NCI-H1048 (cell line): ENCODE data around the gene STXBP3.
"Not testable (repeated sequence)": the region's sequence is repeated elsewhere in the genome, so short reads cannot be mapped to it uniquely, and the experiment has no call there.

Experiments used
- DNase-seq: peaks from one replicate; lab custom pipeline; 2025; lab: John Stamatoyannopoulos, UW

Gene STXBP3

GRCh38 chr1:108728327-108728923 is 18.0 kb upstream of the STXBP3 start:
- no peak for DNase-seq

GRCh38 chr1:108729481-108729880 is 17.0 kb upstream of the STXBP3 start:
- DNase-seq: no peak

GRCh38 chr1:108732398-108732797 is 14.1 kb upstream of the STXBP3 start:
- DNase-seq: no peak

GRCh38 chr1:108734171-108734865 is 12.2 kb upstream of the STXBP3 start:
- DNase-seq: no peak

- no peak for DNase-seq
These were observed 4.2 kb upstream of the STXBP3 start for GRCh38 chr1:108742253-108742652.

- no peak for DNase-seq
These were observed 493 bp upstream of the STXBP3 start for GRCh38 chr1:108745980-108746381.

GRCh38 chr1:108747171-108747850 is 837 bp downstream of the STXBP3 start:
- no peak for DNase-seq

- DNase-seq: no peak
These were observed 1.4 kb downstream of the STXBP3 start for GRCh38 chr1:108747898-108748297.

- DNase-seq: no peak
These were observed 2.6 kb downstream of the STXBP3 start for GRCh38 chr1:108749081-108749480.

- DNase-seq: no peak
These were observed 4.2 kb downstream of the STXBP3 start for GRCh38 chr1:108750476-108751181.

- no peak for DNase-seq
These were observed 6.9 kb downstream of the STXBP3 start for GRCh38 chr1:108753363-108753762.

GRCh38 chr1:108758796-108759195 is 12.3 kb downstream of the STXBP3 start:
- DNase-seq: no peak

GRCh38 chr1:108767115-108767514 is 20.6 kb downstream of the STXBP3 start:
- DNase-seq: no peak

GRCh38 chr1:108767708-108768107 is 21.2 kb downstream of the STXBP3 start:
- DNase-seq: no peak

GRCh38 chr1:108777839-108778238 is 31.4 kb downstream of the STXBP3 start:
- DNase-seq: no peak

- no peak for DNase-seq
These were observed 33.0 kb downstream of the STXBP3 start for GRCh38 chr1:108779455-108779854.

GRCh38 chr1:108780937-108781574 is 34.6 kb downstream of the STXBP3 start:
- DNase-seq: no peak

- DNase-seq: not testable (repeated sequence)
These were observed 35.1 kb downstream of the STXBP3 start for GRCh38 chr1:108781575-108781944.

GRCh38 chr1:108785264-108785663 is 38.8 kb downstream of the STXBP3 start:
- no peak for DNase-seq

- no peak for DNase-seq
These were observed 39.4 kb downstream of the STXBP3 start for GRCh38 chr1:108785880-108786279.

- no peak for DNase-seq
These were observed 45.3 kb downstream of the STXBP3 start for GRCh38 chr1:108791790-108792189.

- no peak for DNase-seq
These were observed 45.9 kb downstream of the STXBP3 start for GRCh38 chr1:108792420-108792819.
